Natural killer cell (primary cell): Measurements from ENCODE around the gene PTPRM. TPM values are rescaled to one million over a fixed set of nuclear protein-coding genes. Genes with fewer than 3 reads are reported as not detected.

ENCODE experiments used
- ATAC-seq, 3 donors: fragments of 150-1000 bp in 2 of 3; fragments of 200-7000 bp in 1 of 3; cut with Tn5 transposase; 1 replicate in 1 of 3; 2 replicates in 2 of 3; pipeline ENCODE4 v1.10.0; 2021; ENCODE audit warnings: mild to moderate bottlenecking in 2 of 3, moderate library complexity in 2 of 3
- DNase-seq, 2 donors: peaks; one replicate each; pipeline versions ENCODE4 v3.0.0 to v3.0.0-alpha.2; 2013 to 2021; ENCODE audit warnings: mixed read lengths in 1 of 2
- H3K27ac ChIP-seq: one replicate; pipeline ENCODE4 v1.5.1; 2013; ENCODE audit warnings: mild to moderate bottlenecking, low read length
- H3K27me3 ChIP-seq: one replicate; pipeline ENCODE4 v1.6.1; 2013; ENCODE audit warnings: low read length; ENCODE audit not compliant: control insufficient read depth, insufficient read depth
- H3K36me3 ChIP-seq: one replicate; pipeline ENCODE4 v1.6.1; 2013; ENCODE audit warnings: low read length; ENCODE audit not compliant: control insufficient read depth, insufficient read depth
- H3K4me1 ChIP-seq: one replicate; pipeline ENCODE4 v1.6.1; 2013; ENCODE audit warnings: low read length; ENCODE audit not compliant: control insufficient read depth, insufficient read depth
- H3K4me3 ChIP-seq: one replicate; pipeline ENCODE4 v1.5.1; 2013; ENCODE audit warnings: low read length
- H3K9me3 ChIP-seq: one replicate; pipeline ENCODE4 v1.6.1; 2013; ENCODE audit warnings: low read length; ENCODE audit not compliant: control insufficient read depth, insufficient read depth
- H3K27ac Mint-ChIP-seq, 2 donors: one replicate each; pipeline ENCODE4 v1.8.0; 2022; ENCODE audit warnings: mild to moderate bottlenecking in 2 of 2, mixed read lengths in 2 of 2, moderate library complexity in 1 of 2
- H3K27me3 Mint-ChIP-seq, 2 donors: one replicate each; pipeline ENCODE4 v1.8.0; 2022; ENCODE audit warnings: low read depth in 2 of 2, mixed read lengths in 2 of 2
- H3K36me3 Mint-ChIP-seq: one replicate; pipeline ENCODE4 v1.8.0; 2022; ENCODE audit warnings: mixed read lengths
- H3K4me1 Mint-ChIP-seq, 2 donors: one replicate each; pipeline ENCODE4 v1.8.0; 2022; ENCODE audit warnings: mixed read lengths in 2 of 2
- H3K4me3 Mint-ChIP-seq: one replicate; pipeline ENCODE4 v1.8.0; 2022; ENCODE audit warnings: mild to moderate bottlenecking, moderate library complexity, mixed read lengths
- H3K9me3 Mint-ChIP-seq, 2 donors: one replicate each; pipeline ENCODE4 v1.8.0; 2022; ENCODE audit warnings: mixed read lengths in 2 of 2
- WGBS: methylation state at CpG from one replicate; pipeline ENCODE4 v1.1.7; 2013; ENCODE audit warnings: missing lambda C conversion rate; ENCODE audit not compliant: insufficient coverage; 5-methylcytosine and 5-hydroxymethylcytosine counted together
- intact Hi-C: fragments of 100-400 bp; cut with micrococcal nuclease; formaldehyde crosslinking; loops from one replicate; pipeline ENCODE4 v1.14.2; 2022
- total RNA-seq, 4 donors: library from RNA; stranded (reverse); fragments of 120-200 nt in 1 of 4; gene quantifications; one replicate each; pipeline versions ENCODE4 v1.2.3 to v1.2.4, GENCODE V29; 2013 to 2022
- TF ChIP-seq, protein P1 (sequence below): fragments of 200-600 bp; IDR thresholded peaks from one replicate; pipeline ENCODE4 v1.8.0; 2022; ENCODE audit warnings: antibody characterized with exemption

Gene PTPRM
- total RNA-seq, 3 donors from 2014 or later (not counting 1 experiment from before 2014, with no cell fraction given) = 5.0 to 13.2 (median 12.1) TPM

- ATAC-seq (no peak), DNase-seq (no peak)
- Mint-ChIP-seq H3K4me1 (no peaks in the 10 kb centered on the region), H3K4me3 (no peak overlapping the region), H3K36me3 (no peaks in the 10 kb centered on the region), H3K9me3 (peaks cover 2 to 4% of the 10 kb centered on the region in 2 donors), H3K27me3 (no peaks in the 10 kb centered on the region), H3K27ac (no peak overlapping the region)
- H3K9me3 ChIP-seq = no peaks in the 10 kb centered on the region
- H3K36me3 ChIP-seq = no peaks in the 10 kb centered on the region
- H3K4me1 ChIP-seq = no peaks in the 10 kb centered on the region
- TF ChIP-seq, protein P1, sequence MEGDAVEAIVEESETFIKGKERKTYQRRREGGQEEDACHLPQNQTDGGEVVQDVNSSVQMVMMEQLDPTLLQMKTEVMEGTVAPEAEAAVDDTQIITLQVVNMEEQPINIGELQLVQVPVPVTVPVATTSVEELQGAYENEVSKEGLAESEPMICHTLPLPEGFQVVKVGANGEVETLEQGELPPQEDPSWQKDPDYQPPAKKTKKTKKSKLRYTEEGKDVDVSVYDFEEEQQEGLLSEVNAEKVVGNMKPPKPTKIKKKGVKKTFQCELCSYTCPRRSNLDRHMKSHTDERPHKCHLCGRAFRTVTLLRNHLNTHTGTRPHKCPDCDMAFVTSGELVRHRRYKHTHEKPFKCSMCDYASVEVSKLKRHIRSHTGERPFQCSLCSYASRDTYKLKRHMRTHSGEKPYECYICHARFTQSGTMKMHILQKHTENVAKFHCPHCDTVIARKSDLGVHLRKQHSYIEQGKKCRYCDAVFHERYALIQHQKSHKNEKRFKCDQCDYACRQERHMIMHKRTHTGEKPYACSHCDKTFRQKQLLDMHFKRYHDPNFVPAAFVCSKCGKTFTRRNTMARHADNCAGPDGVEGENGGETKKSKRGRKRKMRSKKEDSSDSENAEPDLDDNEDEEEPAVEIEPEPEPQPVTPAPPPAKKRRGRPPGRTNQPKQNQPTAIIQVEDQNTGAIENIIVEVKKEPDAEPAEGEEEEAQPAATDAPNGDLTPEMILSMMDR = no peak
- H3K27ac ChIP-seq = no peak overlapping the region
- H3K27me3 ChIP-seq = no peaks in the 10 kb centered on the region
- intact Hi-C loops = no loop called here
- no peak overlapping the region for H3K4me3 ChIP-seq
- 95% methylated on average over 4 of the region's 4 CpGs for WGBS
These were observed 609.4 kb downstream of the PTPRM start for GRCh38 chr18:8176554-8176953.

DNA sequence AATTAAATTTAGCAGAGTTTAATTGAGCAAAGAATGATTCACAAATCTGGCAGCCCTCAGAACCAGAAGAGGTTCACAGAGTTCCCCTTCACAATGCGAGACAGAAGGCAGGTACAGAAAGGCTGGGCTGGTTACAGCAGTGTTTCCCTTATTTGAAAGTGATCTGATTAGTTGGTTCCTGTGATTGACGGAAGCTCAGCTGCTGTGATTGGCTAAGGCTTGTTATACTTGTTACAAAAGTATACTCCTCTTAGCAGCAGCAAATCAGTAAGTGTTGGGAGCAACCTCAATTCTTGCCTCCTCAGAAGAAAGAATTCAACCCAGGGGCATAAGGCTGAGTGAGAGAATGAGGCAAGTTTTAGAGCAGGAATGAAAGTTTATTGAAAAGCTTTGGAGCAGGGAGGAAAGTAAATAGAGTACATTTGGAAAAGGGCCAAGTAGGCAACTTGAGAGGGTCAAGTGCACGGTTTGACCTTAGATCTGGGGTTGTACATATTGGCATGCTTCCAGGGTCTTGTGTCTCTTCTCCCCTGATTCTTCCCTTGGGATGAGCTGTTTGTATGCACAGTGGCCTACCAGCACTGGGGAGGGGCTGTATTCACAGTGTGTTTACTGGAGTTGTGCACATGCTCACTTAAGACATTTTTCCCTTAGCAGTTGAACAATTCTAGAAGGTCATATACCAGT is 610.4 kb downstream of the PTPRM start:
- Histone ChIP-seq H3K4me1 (no peaks in the 10 kb centered on the region), H3K4me3 (no peak overlapping the region), H3K27ac (no peak overlapping the region), H3K27me3 (no peaks in the 10 kb centered on the region), H3K36me3 (no peaks in the 10 kb centered on the region), H3K9me3 (no peaks in the 10 kb centered on the region)
- Mint-ChIP-seq H3K27me3 (no peaks in the 10 kb centered on the region), H3K27ac (no peak overlapping the region), H3K4me1 (no peaks in the 10 kb centered on the region), H3K4me3 (no peak overlapping the region), H3K9me3 (peaks cover 2 to 4% of the 10 kb centered on the region in 2 donors), H3K36me3 (no peaks in the 10 kb centered on the region)
- DNase-seq (no peak), ATAC-seq (no peak)
- intact Hi-C loops = no loop called here
- WGBS = 76% methylated on average over 3 of the region's 3 CpGs
- TF ChIP-seq, protein P1 = no peak

DNA sequence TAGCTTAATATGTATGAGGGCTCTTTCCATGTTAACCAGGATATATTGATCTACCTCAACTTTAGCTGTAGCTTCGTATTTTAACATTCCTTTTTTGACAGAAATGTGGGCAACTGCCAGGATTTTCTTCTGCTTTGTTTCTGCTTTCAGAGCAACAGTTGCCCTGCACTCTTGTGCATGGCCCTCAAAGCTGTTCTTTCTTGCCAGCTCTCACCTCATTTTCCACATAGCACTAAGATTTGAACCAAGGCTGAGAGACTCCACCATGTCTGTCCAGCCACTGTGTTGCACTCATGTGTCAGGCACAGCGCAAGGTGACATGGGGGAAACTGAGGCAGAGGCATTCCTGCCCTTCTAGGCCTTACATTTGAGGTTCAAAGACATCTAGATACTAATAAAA is 619.3 kb downstream of the PTPRM start:
- Mint-ChIP-seq H3K4me1 (no peaks in the 10 kb centered on the region), H3K4me3 (no peak overlapping the region), H3K27me3 (no peaks in the 10 kb centered on the region), H3K9me3 (peaks cover 0 to 6% of the 10 kb centered on the region in 2 donors), H3K36me3 (no peaks in the 10 kb centered on the region), H3K27ac (no peak overlapping the region)
- no peaks in the 10 kb centered on the region for H3K27me3 ChIP-seq
- no peaks in the 10 kb centered on the region for H3K36me3 ChIP-seq
- TF ChIP-seq, protein P1 = no peak
- WGBS = 92% methylated on average over 2 of the region's 2 CpGs
- peaks cover 3% of the 10 kb centered on the region for H3K9me3 ChIP-seq
- ATAC-seq (no peak), DNase-seq (no peak)
- no peaks in the 10 kb centered on the region for H3K4me1 ChIP-seq
- no peak overlapping the region for H3K27ac ChIP-seq
- intact Hi-C loops = no loop called here
- no peak overlapping the region for H3K4me3 ChIP-seq

DNA sequence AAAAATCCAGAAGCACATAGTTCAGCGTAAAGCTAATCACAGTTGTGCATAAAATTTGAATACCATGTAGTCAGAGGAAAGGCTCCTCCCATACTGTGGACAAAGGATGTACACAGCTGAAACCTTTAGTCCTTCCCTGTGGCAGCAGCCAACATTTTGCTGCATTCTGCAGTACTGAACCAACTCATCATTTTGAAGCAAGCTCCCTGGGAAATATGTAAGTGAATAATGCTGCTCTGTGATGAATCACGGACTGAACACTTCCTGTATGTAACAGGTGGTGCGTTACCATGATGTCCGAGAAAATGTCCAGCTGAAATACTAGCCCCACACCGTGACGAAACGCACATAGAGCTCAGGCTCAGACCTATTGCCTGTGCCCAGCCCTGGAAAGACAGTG is 621.1 kb downstream of the PTPRM start:
- peaks cover 0 to 6% of the 10 kb centered on the region in 2 donors for H3K9me3 Mint-ChIP-seq
- intact Hi-C loops = no loop called here
- WGBS = 88% methylated on average over 7 of the region's 7 CpGs

More for the DNA sequence above, 621.1 kb downstream of the PTPRM start:
- Mint-ChIP-seq H3K4me1 (no peaks in the 10 kb centered on the region), H3K27ac (no peak overlapping the region), H3K27me3 (no peaks in the 10 kb centered on the region), H3K36me3 (no peaks in the 10 kb centered on the region), H3K4me3 (no peak overlapping the region)
- TF ChIP-seq, protein P1 = no peak
- Histone ChIP-seq H3K27ac (no peak overlapping the region), H3K27me3 (no peaks in the 10 kb centered on the region), H3K4me3 (no peak overlapping the region), H3K9me3 (peaks cover 3% of the 10 kb centered on the region), H3K36me3 (no peaks in the 10 kb centered on the region), H3K4me1 (no peaks in the 10 kb centered on the region)
- ATAC-seq (no peak), DNase-seq (no peak)
